Activated naive CD8-positive, alpha-beta T cell treated with anti-CD3 and anti-CD28 coated beads, Interleukin-2, amount 50 U/mL, for 16 hours (primary cell): Measurements from ENCODE around the gene YIPF3.
"Not testable (repeated sequence)": the region's sequence is repeated elsewhere in the genome, so short reads cannot be mapped to it uniquely, and the experiment has no call there.

ENCODE experiments used
- DNase-seq: peaks from one replicate; pipeline ENCODE4 v3.0.0-alpha.2; 2020; ENCODE audit warnings: low read depth, low spot score

YIPF3 gene

GRCh38 chr6:43493230-43493629 is 23.5 kb downstream of the YIPF3 start:
- DNase-seq = no peak

DNA sequence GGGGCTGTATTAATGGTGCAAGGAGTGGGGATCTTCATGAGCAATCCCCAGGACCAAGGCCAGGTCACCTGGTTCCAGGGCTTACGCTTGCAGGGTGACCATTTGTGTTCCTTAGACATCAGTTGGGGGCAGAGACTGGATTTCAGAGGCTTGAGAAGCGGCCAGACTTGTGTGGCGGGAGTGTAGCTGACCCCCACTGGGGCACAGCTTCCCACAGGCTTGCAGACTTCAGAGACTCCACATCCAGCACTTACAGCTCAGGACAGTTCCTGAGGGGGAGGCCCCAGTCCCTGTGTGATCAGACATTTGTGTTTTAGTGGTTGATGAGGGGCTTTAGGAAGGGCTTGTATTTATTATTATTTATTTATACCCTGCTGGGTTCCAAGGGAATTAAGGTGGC is 24.1 kb downstream of the YIPF3 start:
- DNase-seq = no peak

DNA sequence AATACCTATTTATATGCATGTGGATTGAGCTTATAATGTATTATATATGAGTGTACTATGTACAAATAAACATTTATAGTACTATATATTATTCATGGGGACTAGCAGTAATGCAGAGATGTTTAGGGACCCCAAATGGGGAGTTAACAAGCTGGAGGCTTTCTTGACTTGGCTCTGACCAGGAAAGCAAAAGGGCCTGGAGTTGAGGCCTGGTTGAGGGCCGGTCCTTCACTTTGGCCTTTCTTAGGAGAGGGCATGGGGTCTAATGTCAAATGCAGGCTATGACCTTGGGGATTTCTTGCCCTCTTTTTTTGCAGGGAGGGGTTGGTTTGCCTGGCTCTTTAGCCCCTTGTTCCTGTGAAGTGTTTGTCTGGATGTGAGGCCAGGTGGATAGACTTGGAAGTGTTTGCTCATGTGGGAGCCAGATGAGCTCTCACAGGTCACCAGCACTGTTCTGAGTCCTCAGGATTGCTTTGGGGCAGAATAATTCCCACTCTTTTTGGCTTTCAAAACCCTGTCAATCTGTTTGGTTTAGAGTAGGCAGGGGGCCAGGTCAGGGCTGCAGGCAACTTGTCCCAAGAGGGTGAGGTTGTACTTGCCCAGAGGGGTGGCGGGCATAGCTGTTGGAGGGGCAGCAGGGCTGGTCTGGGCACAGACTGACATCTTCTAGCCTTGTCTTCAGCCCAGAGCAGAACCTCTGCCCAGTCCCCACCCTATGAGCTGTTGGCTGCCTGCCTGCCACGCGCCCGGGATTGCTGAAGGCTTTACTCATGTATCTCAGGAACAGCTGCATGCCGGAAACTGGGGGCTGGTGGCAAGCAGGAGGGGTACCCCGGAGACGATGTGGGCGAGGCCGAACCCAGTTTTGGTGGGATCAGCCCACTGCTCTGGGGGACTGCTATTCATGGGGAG is 24.7 kb downstream of the YIPF3 start:
- DNase-seq = no peak

- DNase-seq = no peak
These were observed 26.2 kb downstream of the YIPF3 start for GRCh38 chr6:43490523-43490939.

DNA sequence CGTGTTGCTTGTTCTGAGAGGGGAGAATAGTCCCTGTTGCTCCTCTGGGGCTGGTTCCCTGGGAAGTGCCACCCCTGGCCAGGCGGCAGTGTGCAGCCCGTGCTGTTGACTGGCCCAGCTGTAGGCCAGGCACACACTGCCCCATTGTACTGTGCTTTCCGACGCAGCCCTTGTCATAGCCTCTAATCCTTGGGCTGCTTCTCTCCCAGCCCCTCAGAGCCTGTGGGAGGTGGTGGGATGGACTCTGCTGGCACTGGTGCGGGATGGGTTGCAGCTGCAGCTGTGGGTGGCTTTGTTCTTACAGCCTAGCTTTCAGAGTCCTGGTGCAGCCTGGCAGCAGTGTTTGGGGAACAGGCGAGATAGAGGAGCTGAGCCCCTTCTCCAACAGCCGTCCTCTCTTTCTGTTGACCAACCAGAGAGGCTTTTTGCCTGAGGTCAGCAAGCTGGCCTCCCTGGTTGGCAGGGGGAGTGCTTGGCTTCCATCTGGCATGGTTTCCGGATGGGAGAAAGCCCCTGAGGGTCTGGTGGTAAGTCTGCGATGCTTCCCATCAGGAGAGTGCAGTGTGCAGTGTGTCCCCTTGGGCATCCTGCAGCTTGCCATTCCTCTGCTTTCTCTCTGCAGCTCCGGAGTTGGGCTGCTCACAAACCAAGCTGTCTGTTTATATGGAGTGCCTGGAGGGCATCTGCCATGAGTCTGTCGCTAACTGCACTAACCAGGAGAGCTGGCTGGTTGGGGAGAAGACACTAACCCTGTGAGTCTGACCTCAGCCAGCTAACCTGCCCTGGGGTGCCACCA is 27.3 kb downstream of the YIPF3 start:
- no peak for DNase-seq

GRCh38 chr6:43488667-43489276 is 28.0 kb downstream of the YIPF3 start:
- no peak for DNase-seq

- DNase-seq = no peak
These were observed 35.0 kb downstream of the YIPF3 start for GRCh38 chr6:43481591-43482236.

GRCh38 chr6:43481075-43481474 is 35.7 kb downstream of the YIPF3 start:
- no peak for DNase-seq

GRCh38 chr6:43478008-43478372 is 38.7 kb downstream of the YIPF3 start:
- no peak for DNase-seq

GRCh38 chr6:43477235-43478007 is 39.3 kb downstream of the YIPF3 start, which contains the start of gene TJAP1:
TJAP1 (plus strand) TSS chr6:43477570; CDS start chr6:43499002, 21,432 bp downstream.
- peak; percentile 95 for DNase-seq

GRCh38 chr6:43476746-43477145 is 40.0 kb downstream of the YIPF3 start:
- DNase-seq = no peak

DNA sequence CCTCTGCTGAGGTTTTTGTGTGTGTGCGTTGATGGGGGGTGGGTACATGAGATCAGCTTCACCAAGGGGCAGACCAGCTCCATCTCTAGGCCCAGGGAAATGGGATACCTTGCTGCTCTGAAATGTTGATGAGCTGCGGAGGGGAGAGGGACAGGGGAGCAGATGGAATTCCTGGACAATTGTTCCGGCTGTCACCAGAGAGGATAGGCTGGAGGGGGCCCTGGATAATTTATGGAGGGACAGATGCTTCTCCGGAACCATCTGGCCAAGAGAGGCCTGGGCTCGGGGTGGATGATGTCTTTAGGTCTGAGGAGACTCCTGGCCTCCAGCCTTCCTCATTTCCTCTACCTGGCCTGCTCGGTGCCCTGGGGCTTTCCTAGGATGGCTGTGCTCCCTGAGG is 41.2 kb downstream of the YIPF3 start:
- no peak for DNase-seq

GRCh38 chr6:43472515-43472914 is 44.2 kb downstream of the YIPF3 start:
- DNase-seq = no peak

DNA sequence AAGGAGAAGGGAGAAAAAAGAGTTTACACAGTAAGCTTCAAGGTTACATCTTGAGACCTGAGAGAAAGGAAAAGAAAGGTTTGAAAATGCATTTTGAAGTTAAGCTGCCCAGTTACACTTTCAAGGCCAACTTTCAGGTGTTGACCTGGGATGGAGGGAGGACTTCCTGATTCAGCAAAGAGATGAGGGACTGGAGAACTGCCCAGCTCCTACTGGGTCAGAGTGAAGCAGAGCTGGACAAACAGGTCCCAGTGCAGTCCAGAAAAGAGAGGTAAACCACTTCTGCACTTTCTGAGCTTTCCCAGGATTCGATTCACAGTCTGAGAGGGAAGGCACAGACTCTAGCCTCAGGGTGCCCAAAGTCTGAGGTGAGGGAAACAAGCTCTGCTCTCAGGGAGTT is 45.3 kb downstream of the YIPF3 start:
- DNase-seq = no peak

GRCh38 chr6:43469947-43470346 is 46.8 kb downstream of the YIPF3 start:
- no peak for DNase-seq

- DNase-seq = no peak
These were observed 47.7 kb downstream of the YIPF3 start for GRCh38 chr6:43468748-43469681.

DNA sequence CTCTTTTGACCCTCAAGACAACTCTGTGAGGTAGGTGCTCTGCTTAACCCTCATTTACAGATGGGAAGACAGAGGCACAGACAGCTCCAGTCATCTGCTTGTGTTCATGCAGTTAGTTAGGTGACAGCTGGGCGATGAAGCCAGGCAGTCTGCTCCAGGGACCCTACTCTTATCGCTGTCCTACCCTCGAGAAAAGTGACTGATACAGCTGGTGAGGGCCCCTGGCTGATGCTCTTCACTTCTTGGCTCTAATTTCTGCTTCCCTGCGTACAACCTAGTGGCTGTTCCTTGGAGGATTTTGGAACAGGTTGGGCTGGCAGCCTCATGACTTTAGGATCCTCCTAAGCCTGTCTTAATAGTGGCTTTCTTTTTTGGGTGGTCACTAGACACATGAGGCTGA is 48.5 kb downstream of the YIPF3 start:
- no peak for DNase-seq

DNA sequence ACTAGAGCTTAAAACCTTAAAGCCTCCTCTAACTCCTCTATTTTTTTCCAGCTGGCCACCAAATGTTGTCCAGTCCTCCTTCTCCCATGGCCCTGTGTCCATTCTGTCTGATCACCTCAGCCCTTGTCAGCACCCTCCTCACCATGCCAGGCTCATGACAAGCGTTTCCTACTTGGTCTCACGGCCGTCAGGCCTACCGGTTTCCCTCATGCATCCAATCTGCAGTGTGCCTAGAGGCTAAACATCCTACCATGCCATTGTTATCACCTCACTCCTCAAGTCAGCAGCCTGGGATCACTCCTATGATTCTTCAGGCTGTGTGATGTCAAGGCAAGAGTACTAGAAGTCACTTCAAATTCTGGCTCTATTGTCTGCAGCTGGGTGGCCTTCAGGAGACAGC is 49.0 kb downstream of the YIPF3 start:
- no peak for DNase-seq

DNA sequence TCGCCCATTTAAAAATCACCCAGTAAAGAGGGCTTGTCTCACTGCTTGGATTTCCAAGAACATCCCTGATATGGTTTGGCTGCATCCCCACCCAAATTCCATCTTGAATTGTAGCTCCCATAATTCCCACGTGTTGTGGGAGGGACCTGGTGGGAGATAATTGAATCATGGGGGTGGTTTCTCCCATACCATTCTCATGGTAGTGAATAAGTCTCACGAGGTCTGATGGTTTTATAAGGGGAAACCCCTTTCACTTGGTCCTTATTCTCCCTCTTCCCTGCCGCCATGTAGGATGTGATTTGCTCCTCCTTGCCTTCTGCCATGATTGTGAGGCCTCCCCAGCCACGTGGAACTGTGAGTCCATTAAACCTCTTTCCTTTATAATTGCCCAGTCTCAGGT is 49.5 kb downstream of the YIPF3 start:
- not testable (repeated sequence) for DNase-seq

- DNase-seq = no peak
These were observed 50.8 kb downstream of the YIPF3 start for GRCh38 chr6:43465948-43466347.
